Omental fat pad (tissue), 4 donors: ENCODE data around the gene IRX5. TPM values are rescaled to one million over a fixed set of nuclear protein-coding genes. Genes with fewer than 3 reads are reported as not detected.

Experiments
- ATAC-seq: fragments of 150-250 bp; one replicate; pipeline ENCODE4 v1.9.1; 2016; ENCODE audit warnings: mild to moderate bottlenecking, moderate library complexity; ENCODE audit not compliant: low FRiP score
- DNase-seq: peaks from one replicate; pipeline ENCODE4 v3.0.0-alpha.2; 2019; ENCODE audit warnings: low spot score
- total RNA-seq, 4 donors: library from RNA; depleted of rRNA; stranded (reverse); fragments of >200 nt; gene quantifications; one replicate each; pipeline ENCODE4 v1.1.0, GENCODE V29; 2016
- TF ChIP-seq, protein P1 (sequence below), 3 donors: fragments of 450-650 bp; IDR thresholded peaks; one replicate each; pipeline ENCODE4 v1.5.1; 2016 to 2017; ENCODE audit warnings: antibody characterized with exemption in 3 of 3, mild to moderate bottlenecking in 3 of 3, moderate library complexity in 2 of 3

The IRX5 gene
- total RNA-seq: not detected

DNA sequence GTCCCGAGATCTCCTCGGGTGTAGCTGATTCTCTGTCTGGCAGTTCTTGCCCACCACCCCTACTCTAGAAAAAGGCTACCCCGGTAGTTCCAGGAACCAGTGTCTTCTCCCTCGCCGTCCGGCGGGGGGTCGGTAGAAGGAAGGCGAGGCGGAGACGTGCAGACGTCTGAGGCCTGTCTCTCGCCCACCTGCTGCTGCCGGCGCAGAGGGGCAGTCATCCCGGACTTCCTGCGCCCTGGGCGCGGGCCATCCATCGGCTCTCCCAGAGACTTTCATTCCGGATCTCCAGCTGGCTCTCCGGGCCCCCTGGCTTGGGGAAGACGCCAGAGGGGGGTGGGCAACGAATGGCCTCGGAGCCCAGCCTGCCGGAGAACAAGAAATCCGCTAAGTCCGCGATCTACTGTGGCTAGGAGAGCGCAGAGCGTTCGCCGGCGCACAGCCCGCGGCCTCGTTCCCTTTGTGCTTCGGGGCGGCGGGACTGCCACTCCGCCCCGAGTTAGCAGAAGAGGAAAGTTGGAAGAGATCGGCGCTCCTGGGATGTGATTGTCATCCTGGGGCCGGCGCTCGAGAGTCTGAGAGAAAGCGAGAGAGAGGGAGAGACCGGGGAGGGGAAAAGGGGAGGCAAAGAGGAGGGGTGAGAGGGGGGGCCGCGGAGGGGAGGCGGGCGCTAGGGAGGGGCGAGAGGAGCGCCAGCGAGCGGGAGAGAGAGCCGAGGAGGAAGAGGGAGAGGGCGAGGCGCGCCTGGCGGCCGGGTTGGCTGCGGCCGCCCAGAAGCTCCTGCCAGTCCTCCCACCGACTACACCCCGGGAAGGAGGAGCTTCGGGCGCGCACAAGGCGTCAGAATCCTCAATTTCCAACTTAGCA lies at the start of gene IRX5:
Gene IRX5 (plus strand): TSS at position 861 of the 864 bp plus-strand sequence. CDS start 334 bp downstream, outside the sequence.
- TF ChIP-seq, protein P1, sequence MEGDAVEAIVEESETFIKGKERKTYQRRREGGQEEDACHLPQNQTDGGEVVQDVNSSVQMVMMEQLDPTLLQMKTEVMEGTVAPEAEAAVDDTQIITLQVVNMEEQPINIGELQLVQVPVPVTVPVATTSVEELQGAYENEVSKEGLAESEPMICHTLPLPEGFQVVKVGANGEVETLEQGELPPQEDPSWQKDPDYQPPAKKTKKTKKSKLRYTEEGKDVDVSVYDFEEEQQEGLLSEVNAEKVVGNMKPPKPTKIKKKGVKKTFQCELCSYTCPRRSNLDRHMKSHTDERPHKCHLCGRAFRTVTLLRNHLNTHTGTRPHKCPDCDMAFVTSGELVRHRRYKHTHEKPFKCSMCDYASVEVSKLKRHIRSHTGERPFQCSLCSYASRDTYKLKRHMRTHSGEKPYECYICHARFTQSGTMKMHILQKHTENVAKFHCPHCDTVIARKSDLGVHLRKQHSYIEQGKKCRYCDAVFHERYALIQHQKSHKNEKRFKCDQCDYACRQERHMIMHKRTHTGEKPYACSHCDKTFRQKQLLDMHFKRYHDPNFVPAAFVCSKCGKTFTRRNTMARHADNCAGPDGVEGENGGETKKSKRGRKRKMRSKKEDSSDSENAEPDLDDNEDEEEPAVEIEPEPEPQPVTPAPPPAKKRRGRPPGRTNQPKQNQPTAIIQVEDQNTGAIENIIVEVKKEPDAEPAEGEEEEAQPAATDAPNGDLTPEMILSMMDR (IDR thresholded peaks at IDR 0.05): no peak
- no peak for DNase-seq
- ATAC-seq: peak; percentile 65

DNA sequence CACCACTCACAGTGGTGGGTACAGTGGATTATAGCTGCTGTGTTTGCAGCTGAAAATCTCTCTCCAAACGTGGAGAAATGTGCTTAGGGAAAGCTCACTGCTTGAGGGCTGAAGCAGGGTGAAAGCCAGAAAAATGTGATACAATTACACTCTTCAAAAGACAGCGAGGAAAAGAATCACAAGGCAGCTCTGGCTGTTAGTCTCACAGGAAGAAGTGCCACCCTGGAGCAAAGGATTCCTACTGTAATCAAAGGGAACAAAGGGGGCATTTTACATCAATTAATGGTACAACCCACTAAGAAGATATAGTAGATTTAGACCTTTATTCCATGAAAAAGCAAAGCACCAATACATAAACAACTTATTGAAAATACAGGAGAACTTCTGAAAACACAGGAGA lies 48.1 kb upstream of the IRX5 start:
- TF ChIP-seq, protein P1 (IDR thresholded peaks at IDR 0.05): no peak
- ATAC-seq (no peak), DNase-seq (no peak)

DNA sequence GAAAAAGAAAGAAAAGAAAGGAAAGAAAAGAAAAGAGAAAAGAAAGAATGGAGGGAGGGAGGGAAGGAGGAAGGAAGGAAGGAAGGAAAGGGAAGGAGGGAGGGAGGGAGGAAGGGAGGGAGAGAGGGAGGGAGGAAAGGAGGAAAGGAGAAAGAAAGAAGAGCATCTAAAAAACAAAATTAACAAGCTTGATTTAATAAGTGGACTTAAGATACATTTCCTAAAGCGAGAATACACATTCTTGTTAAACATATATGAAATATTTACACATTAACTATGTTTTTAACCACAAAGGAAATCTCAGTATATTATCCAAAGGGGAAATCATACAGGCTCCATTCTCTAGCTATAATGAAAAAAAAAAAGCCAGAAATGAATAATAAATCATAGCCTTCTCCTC lies 47.3 kb upstream of the IRX5 start:
- ATAC-seq (no peak), DNase-seq (no peak)
- TF ChIP-seq, protein P1 (IDR thresholded peaks at IDR 0.05): no peak

DNA sequence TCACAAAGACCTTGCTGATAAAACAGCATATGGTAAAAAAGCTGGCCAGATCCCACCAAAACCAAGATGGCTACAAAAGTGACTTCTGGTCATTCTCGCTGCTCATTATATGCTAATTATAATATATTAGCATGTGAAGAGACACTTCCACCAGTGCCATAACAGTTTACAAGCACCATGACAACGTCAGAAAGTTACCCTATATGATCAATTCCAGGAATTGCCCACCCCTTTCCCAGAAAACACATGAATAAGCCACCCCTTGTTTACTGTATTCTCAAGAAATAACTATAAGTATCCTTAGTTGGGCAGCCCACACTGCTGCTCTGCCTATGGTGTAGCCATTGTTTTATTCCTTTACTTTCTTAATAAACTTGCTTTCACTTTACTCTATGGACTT lies 44.6 kb upstream of the IRX5 start:
- DNase-seq (no peak), ATAC-seq (no peak)
- TF ChIP-seq, protein P1 (IDR thresholded peaks at IDR 0.05): no peak

DNA sequence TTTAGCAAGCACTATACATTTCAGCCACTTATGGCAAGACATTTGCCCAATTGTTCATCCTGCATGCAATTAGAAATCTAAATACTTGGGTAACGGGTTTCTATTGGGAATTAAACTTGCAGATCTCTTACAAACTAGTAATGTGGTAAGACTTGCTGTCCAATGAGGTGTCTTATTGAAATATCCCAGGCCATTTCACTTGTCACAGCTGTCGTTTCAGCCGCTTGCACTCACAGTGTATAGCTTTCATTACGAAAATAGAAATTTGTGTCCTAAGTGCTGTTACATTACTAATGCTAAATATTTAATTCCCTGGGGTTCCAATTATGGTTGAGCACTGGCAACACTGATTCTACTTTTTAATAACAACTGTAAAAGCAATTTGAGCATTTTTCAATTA lies 40.3 kb upstream of the IRX5 start:
- DNase-seq (no peak), ATAC-seq (no peak)
- TF ChIP-seq, protein P1 (IDR thresholded peaks at IDR 0.05): no peak

DNA sequence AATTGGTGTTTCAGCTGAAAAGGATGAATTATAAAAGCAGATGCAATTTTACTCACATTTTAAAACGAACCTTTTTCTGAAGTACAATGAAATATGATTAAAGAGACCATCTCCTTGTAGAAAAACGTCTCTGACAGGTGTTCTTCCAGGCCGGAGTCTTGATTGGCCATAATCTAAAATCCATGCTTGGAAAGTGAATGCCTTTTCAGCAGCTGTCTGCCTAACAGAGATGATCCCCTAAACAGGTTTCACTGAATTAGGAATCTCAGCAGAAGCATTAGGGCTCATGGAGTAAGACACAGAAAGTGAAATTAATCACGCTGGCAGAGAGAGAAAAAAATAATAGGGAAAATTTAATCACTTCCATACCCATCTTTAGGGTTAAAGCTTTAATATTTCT lies 39.3 kb upstream of the IRX5 start:
- TF ChIP-seq, protein P1 (IDR thresholded peaks at IDR 0.05): no peak
- DNase-seq: no peak
- ATAC-seq: no peak

DNA sequence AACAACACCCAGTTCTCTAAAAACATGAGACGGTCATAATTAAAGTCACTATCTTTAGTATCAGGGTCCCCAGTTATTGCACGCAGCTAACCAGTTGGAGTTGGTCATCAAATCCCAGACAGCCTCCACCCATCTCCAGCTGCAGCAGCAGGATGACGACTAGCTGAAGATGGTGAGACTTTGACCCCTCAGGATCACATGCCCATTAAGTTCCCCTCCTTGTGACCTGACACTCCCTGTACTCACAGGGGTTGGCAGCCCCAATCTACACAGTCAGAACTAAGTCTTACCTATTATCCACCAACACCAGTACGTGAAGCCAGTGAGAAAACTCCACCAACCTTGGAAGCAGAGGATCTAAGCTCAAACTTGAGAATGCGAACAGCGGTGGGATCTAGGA lies 37.7 kb upstream of the IRX5 start:
- TF ChIP-seq, protein P1 (IDR thresholded peaks at IDR 0.05): no peak

More for the DNA sequence above, 37.7 kb upstream of the IRX5 start:
- DNase-seq: no peak
- no peak for ATAC-seq
